Measurements from ENCODE around the gene ANKLE2. TPM values are rescaled to one million over a fixed set of nuclear protein-coding genes. Genes with fewer than 3 reads are reported as not detected.
A peak's percentile ranks its signal among the peaks of the same experiment; 100 is the strongest.

The ANKLE2 gene
- total and polyA plus RNA-seq, 2 of the 13 experiments (the other 11 are each of a cell fraction or from before 2014, with no cell fraction given): 35.3 to 37.1 TPM

- 98% methylated on average over 43 of the region's 61 CpGs for WGBS (ENCODE audit: low lambda C conversion rate)
- Histone ChIP-seq H3K9ac (ENCODE audit: insufficient read depth, low read depth, low read length) (no peak overlapping the region), H3K36me3 (replicated peaks in 1 of 2; ENCODE audit: control insufficient read depth in 1 of 2, insufficient read depth in 2 of 2, low read length in 2 of 2) (peaks cover 20 to 54% of the 10 kb centered on the region in 2 experiments), H4K20me1 (ENCODE audit: insufficient read depth, low read length) (no peaks in the 10 kb centered on the region), H3K9me3 (ENCODE audit: low read length) (no peaks in the 10 kb centered on the region), H3K79me2 (ENCODE audit: insufficient read depth, low read length) (peaks cover 14% of the 10 kb centered on the region), H3K27me3 (ENCODE audit: control insufficient read depth in 1 of 2, insufficient read depth in 2 of 2, low read length in 2 of 2) (no peaks in the 10 kb centered on the region), H3K27ac (ENCODE audit: extremely low read length, insufficient read depth, low read length) (no peak overlapping the region), H2AFZ (ENCODE audit: low read length) (no peak overlapping the region), H3K4me1 (ENCODE audit: insufficient read depth, low read length) (peaks cover 5% of the 10 kb centered on the region; the same call in 1 of the 2 replicates), H3K4me2 (ENCODE audit: low read depth, low read length) (no peak overlapping the region), H3K4me3 (replicated peaks in 1 of 3; ENCODE audit: insufficient read depth in 1 of 3, low read depth in 2 of 3, low read length in 3 of 3) (no peak overlapping the region)
- intact Hi-C loops (cut with micrococcal nuclease; ENCODE audit: unreplicated experiment) (no loop called here), in situ Hi-C loops (cut with HindIII; ENCODE audit: extremely low pct_ligation_motif_present, low pct_unique_long_range_greater_than_20kb) (no loop called here)
- POLR2A ChIA-PET: interaction anchor here (0.8 kb wide), 1 partner anchor 8 kb away, joined by 3 read pairs; no protein-coding TSS in a partner anchor
- FAIRE-seq (no peak), DNase-seq (ENCODE audit: low spot score) (no peak), ATAC-seq (peak; percentile 7; the same call in 1 of the 3 replicates)
- no TSS peak for BruUV-seq (replicated peaks)
- TF ChIP-seq HNRNPLL (IDR thresholded peaks at IDR 0.05; ENCODE audit: low read depth, low read length, poor library complexity, severe bottlenecking) (peak; percentile 54), ARHGAP35 (CRISPR knock-in tag; IDR thresholded peaks at IDR 0.05; ENCODE audit: borderline replicate concordance) (no peak), ZBTB33 (CRISPR knock-in tag; IDR thresholded peaks at IDR 0.05) (peak; percentile 23; the same call in 1 of the 2 replicates), AGO2 (optimal IDR thresholded peaks at IDR 0.05; ENCODE audit: low read depth, low read length) (peak; percentile 50), RBM22 (optimal IDR thresholded peaks at IDR 0.05; ENCODE audit: low read length) (peak; percentile 36), HNRNPL (IDR thresholded peaks at IDR 0.05; ENCODE audit: low read depth, low read length) (0 out of 2 replicates have a peak, but pooled peaks have one; percentile 64)
- CTCF ChIA-PET (ENCODE audit: low intra/inter-chr PET ratio, low total read pairs): no interaction called here
Measured at GRCh38 chr12:132717531-132718387, 43.9 kb downstream of the ANKLE2 start.
